Natural killer cell treated with Interleukin-12 subunit alpha and Interleukin-12 subunit beta and Interleukin-15 and Interleukin-18, amount 100 ng/mL, for 72 hours (primary cell): ENCODE measurements around the gene PDE11A. TPM values are rescaled to one million over a fixed set of nuclear protein-coding genes. Genes with fewer than 3 reads are reported as not detected.

Source experiments
- ATAC-seq, 2 donors: fragments of 150-1000 bp; cut with Tn5 transposase in 1 of 2; sonication (Bioruptor Pico), chemical (Tn5 transposase) in 1 of 2; 2 replicates each; pipeline ENCODE4 v1.10.0; 2021
- DNase-seq: peaks from one replicate; pipeline ENCODE4 v3.0.0; 2022; ENCODE audit warnings: low spot score
- H3K27ac Mint-ChIP-seq, 2 donors: 1 replicate in 1 of 2; 2 replicates in 1 of 2; pipeline ENCODE4 v1.8.0; 2022; ENCODE audit warnings: mixed read lengths in 2 of 2, mild to moderate bottlenecking in 1 of 2, moderate library complexity in 1 of 2
- H3K27me3 Mint-ChIP-seq, 2 donors: 1 replicate in 1 of 2; 2 replicates in 1 of 2; pipeline ENCODE4 v1.8.0; 2022; ENCODE audit warnings: mixed read lengths in 2 of 2
- H3K36me3 Mint-ChIP-seq: one replicate; pipeline ENCODE4 v1.8.0; 2022; ENCODE audit warnings: mixed read lengths
- H3K4me1 Mint-ChIP-seq, 2 donors: 1 replicate in 1 of 2; 2 replicates in 1 of 2; pipeline ENCODE4 v1.8.0; 2022; ENCODE audit warnings: low read depth in 2 of 2, mixed read lengths in 2 of 2, mild to moderate bottlenecking in 1 of 2
- H3K4me3 Mint-ChIP-seq: one replicate; pipeline ENCODE4 v1.8.0; 2022; ENCODE audit warnings: mixed read lengths
- H3K9me3 Mint-ChIP-seq: 2 replicates; pipeline ENCODE4 v1.8.0; 2022; ENCODE audit warnings: mixed read lengths
- total RNA-seq, 2 donors: library from RNA; stranded (reverse); gene quantifications; one replicate each; pipeline ENCODE4 v1.2.3, GENCODE V29; 2022

Gene PDE11A
- total RNA-seq, 2 donors from 2014 or later, result not detected

DNA sequence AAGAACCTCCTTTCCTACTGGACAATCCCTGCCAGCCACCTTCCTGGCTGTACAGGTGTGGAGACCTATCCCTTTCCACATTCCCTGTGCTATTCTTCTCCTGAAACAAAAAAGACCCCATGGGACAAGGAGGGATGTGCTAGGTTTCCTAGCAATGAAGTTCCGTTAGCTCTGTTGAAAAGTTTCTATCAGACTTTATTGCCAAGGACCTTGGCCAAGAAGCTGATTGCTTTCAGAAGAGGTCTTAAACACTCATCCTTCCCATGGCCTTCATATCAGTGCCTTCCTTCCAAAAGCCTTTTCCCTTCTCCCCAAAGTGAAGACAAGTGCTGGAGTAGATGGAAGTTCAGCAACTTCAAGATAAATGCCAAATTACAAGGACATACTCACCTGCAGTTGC, 485.2 kb downstream of the PDE11A start:
- H3K27me3 Mint-ChIP-seq, result peaks cover 8 to 13% of the 10 kb centered on the region in 2 donors
- no peaks in the 10 kb centered on the region for H3K9me3 Mint-ChIP-seq
- no peak for DNase-seq
- no peak overlapping the region for H3K4me3 Mint-ChIP-seq
- no peaks in the 10 kb centered on the region for H3K4me1 Mint-ChIP-seq
- H3K36me3 Mint-ChIP-seq, result no peaks in the 10 kb centered on the region
- no peak overlapping the region for H3K27ac Mint-ChIP-seq
- ATAC-seq, result no peak

DNA sequence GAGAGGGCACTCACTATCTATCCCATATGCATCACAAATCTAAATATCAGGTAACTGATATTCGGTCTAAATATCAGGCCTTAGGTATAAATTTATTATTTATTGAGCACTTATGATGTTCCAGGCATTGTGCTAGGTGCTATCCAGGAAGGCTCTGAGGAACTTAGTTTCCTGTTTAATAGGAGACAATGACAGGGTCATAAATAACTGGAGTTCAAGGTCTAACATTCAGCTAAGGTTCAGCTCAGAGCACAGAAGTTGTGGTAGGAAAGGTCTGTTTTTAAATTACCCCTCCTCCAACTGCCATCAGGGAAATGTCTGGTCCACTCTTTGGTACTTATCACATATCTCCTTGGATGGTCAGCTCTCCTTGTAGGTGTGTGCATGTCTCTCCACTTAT, 486.4 kb downstream of the PDE11A start:
- Mint-ChIP-seq H3K4me1 (no peaks in the 10 kb centered on the region), H3K36me3 (no peaks in the 10 kb centered on the region), H3K27me3 (peaks cover 8 to 17% of the 10 kb centered on the region in 2 donors), H3K9me3 (no peaks in the 10 kb centered on the region), H3K4me3 (no peak overlapping the region), H3K27ac (no peak overlapping the region)
- DNase-seq (no peak), ATAC-seq (no peak)

DNA sequence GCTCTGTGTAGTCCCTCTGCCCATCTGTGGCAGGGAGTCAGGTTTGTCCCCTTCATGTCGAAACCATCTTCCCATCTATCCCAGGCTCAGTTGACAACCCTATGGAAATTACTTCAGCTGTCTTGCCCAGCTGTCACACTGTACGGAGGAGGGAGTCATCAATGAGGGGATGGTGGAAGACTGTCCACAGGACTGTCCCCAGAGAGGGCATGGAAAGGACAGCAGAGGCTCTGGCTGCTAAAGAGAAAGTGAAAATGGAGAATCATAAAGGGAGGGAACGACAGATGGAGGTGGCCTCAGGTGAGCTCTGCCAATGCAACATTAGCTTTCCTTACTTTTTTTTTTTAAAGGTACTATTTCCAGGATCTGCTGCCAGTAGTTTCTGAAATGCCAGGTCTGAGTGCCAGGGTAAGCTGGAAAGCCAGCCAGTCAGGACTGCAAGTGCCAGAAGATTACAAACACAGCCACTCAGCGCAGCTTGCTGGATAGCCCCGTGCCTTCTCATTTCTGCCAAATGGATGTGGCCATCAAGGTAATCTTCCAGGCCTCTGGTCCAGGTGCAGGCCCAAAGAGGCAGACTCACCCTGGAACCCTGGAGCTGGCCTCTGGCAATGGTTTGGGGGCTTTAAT, 487.2 kb downstream of the PDE11A start:
- no peaks in the 10 kb centered on the region for H3K4me1 Mint-ChIP-seq
- no peak overlapping the region for H3K27ac Mint-ChIP-seq
- H3K9me3 Mint-ChIP-seq, result no peaks in the 10 kb centered on the region
- no peaks in the 10 kb centered on the region for H3K36me3 Mint-ChIP-seq
- H3K4me3 Mint-ChIP-seq, result no peak overlapping the region
- no peak for DNase-seq
- peaks cover 8 to 19% of the 10 kb centered on the region in 2 donors for H3K27me3 Mint-ChIP-seq
- no peak for ATAC-seq

DNA sequence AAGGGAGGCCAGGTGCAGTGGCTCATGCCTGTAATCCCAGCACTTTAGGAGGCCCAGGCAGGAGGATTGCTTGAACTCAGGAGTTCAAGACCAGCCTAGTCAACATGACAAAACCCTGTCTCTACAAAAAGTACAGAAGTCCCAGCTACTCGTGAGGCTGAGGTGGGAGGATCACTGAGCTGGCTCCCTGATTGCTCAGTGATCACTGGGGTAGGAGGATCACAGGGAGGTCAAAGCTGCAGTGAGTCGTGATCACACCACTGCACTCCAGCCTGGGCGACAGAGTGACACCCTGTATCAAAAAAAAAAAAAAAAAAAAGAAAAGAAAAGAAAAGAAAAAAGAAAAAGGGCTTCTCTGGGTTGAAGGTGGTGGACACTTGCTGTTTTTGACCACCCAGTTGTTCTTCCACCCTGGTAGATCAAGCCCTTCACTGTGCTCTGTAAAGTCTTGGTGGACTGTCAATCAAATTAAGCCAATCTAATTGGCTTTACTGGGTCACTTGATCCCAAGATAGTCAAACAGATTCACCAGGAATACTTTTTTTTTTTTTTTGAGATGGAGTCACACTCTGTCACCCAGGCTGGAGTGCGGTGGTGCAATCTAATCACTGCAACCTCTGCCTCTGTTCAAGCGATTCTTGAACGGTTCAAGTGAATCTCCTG, 488.4 kb downstream of the PDE11A start:
- H3K4me1 Mint-ChIP-seq, result no peaks in the 10 kb centered on the region
- H3K27ac Mint-ChIP-seq, result no peak overlapping the region
- DNase-seq, result no peak
- H3K36me3 Mint-ChIP-seq, result no peaks in the 10 kb centered on the region
- H3K27me3 Mint-ChIP-seq, result peaks cover 2 to 13% of the 10 kb centered on the region in 2 donors
- H3K4me3 Mint-ChIP-seq, result no peak overlapping the region
- ATAC-seq, result no peak
- H3K9me3 Mint-ChIP-seq, result no peaks in the 10 kb centered on the region

DNA sequence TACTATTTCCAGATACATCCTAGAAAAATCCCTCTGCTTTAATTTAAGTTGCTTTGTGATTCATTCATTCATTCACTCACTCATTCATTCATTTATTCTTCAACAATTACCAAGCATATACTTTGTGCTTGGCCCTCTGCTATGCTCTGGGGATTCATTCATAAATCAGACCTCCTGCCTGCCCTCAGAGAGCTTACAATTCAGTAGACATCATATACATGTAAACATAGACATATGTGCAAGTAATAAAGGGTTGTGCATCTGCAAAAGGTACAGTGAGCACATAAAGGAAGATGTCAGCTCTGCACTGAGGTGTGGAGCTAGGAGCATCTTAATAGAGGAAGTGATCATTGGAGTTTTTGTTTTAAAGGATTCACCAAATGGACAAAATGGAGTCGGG, 490.6 kb downstream of the PDE11A start:
- Mint-ChIP-seq H3K27me3 (peaks cover 0 to 9% of the 10 kb centered on the region in 2 donors), H3K27ac (no peak overlapping the region), H3K36me3 (no peaks in the 10 kb centered on the region), H3K4me3 (no peak overlapping the region), H3K4me1 (no peaks in the 10 kb centered on the region), H3K9me3 (no peaks in the 10 kb centered on the region)
- DNase-seq (no peak), ATAC-seq (no peak)

DNA sequence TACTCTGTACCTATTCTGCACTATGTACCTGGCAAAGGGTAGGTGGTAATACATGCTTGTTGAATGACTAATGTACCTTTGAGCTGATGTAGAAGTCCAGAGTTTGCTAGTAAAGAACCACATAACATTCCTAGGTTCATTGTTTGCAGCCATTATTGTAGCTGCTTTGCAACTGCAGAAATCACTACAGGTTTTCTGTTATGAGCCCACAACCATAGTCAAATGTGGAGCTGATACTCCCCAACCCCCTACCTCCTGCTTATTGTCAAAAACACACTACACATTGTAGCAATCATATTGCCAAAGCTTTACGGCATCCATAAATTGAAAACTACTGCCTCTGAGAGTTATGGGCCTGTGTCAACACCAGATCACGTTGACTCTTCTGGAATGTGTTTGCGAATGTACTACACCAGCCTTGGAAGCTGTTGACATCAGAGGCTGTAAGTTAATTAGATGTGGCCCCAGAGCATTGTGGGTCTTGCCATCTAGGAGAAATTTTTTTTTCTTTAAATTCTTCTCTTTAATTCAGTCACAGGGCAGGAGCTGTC, 493.0 kb downstream of the PDE11A start:
- ATAC-seq, result no peak
- peaks cover 0 to 9% of the 10 kb centered on the region in 2 donors for H3K27me3 Mint-ChIP-seq
- no peaks in the 10 kb centered on the region for H3K36me3 Mint-ChIP-seq
- H3K27ac Mint-ChIP-seq, result no peak overlapping the region
- H3K4me1 Mint-ChIP-seq, result no peaks in the 10 kb centered on the region
- no peak for DNase-seq
- no peaks in the 10 kb centered on the region for H3K9me3 Mint-ChIP-seq
- H3K4me3 Mint-ChIP-seq, result no peak overlapping the region

DNA sequence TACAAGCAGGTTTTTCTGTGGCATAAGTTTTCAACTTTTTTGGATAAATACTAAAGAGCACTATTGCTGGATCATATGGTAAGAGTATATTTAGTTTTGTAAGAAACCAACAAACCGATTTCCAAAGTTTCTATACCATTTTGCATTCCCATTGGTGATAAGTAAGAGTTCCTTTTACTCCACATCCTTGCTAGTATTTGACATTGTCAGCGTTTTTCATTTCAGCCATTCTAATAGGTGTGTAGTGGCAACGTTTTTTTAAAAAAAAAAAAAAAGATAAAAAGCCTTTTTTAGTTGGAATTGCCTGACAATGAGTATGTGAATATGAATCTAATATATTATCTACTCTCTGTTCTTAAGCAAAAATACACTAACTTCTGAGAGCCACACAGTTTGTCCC, 494.1 kb downstream of the PDE11A start:
- Mint-ChIP-seq H3K4me3 (no peak overlapping the region), H3K36me3 (no peaks in the 10 kb centered on the region), H3K4me1 (no peaks in the 10 kb centered on the region), H3K27me3 (peaks cover 0 to 12% of the 10 kb centered on the region in 2 donors), H3K9me3 (no peaks in the 10 kb centered on the region), H3K27ac (no peak overlapping the region)
- no peak for DNase-seq
- no peak for ATAC-seq

DNA sequence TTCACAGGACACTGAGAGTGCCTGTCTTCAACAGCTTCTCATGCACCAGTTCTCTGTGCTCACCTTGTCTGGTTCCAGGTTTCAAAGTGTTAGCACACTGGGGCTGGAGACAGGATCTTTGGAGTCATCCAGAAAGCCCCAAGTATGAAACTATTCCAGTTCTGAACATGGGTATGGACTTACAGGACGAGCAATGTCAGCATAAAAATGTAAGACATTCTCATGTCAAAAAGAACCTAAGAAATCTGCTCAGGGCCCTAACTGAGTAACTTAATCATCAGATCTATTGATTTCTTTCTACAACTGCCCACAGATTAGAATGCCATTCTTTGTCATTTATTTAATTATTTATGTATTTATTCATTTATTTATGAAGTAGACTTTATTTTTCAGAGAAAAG, 495.5 kb downstream of the PDE11A start:
- Mint-ChIP-seq H3K27ac (no peak overlapping the region), H3K4me1 (no peaks in the 10 kb centered on the region), H3K9me3 (no peaks in the 10 kb centered on the region), H3K36me3 (no peaks in the 10 kb centered on the region), H3K27me3 (peaks cover 7 to 10% of the 10 kb centered on the region in 2 donors), H3K4me3 (no peak overlapping the region)
- DNase-seq (no peak), ATAC-seq (no peak)

DNA sequence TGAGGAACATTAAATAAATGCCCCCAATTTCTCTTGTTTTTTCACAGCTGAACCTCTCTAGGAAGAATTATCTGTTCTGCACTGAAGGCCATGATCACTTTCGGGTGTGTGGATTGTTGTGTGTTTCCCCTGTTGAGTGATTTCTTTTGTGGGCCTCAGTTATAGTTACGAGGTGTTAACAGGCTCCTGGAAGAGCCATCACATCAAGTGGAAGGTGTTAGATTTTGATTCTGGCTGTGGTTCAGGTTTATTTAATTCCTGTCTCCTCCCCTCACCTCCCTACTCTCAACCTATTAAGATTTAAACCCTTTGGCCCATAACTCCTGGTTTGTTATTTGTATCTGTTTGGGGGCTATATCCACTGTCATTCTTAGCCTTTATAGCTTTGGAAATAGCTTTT, 497.2 kb downstream of the PDE11A start:
- Mint-ChIP-seq H3K36me3 (no peaks in the 10 kb centered on the region), H3K4me3 (no peak overlapping the region), H3K27me3 (peaks cover 7% of the 10 kb centered on the region in 2 donors), H3K9me3 (no peaks in the 10 kb centered on the region), H3K27ac (no peak overlapping the region), H3K4me1 (no peaks in the 10 kb centered on the region)
- ATAC-seq (no peak), DNase-seq (no peak)

DNA sequence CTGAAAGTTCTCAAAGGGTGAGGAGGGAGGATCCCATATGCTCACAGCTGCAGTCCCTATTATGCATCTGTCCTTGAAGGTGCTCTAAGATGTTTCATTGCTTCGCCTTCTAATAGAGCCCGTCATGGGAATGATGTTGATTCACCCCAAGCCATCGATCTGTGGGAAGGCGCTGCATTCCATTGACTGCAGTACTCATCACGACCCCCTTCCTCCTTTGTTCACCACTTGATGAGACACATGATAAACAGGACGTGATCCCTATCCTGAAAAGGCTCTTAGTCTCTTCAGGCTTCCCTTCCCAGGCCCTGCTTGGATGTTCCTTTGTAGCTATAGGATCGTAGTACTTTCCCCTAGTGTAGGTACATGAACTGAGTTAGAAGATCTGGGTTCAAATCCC, 498.2 kb downstream of the PDE11A start:
- ATAC-seq, result no peak
- Mint-ChIP-seq H3K27me3 (peaks cover 7% of the 10 kb centered on the region in 2 donors), H3K27ac (no peak overlapping the region), H3K4me3 (no peak overlapping the region), H3K9me3 (no peaks in the 10 kb centered on the region), H3K4me1 (no peaks in the 10 kb centered on the region), H3K36me3 (no peaks in the 10 kb centered on the region)
- no peak for DNase-seq

Other genes with a start within 250 kb of the PDE11A start
- 10 to 100 TPM; 12.9 to 17.4 TPM for gene RBM45, start 39.7 kb upstream of the PDE11A start, total RNA-seq
- gene OSBPL6, start 121.7 kb upstream of the PDE11A start, total RNA-seq, result under 1 TPM; 0.33 to 0.42 TPM